Activated T-cell treated with anti-CD3 and anti-CD28 coated beads, Interleukin-2, amount 50 U/mL, for 48 hours (primary cell): ENCODE results near the gene METTL3.

ENCODE experiments used
- DNase-seq, 2 experiments: peaks; one replicate each; pipeline ENCODE4 v3.0.0-alpha.2; 2020

Gene METTL3

GRCh38 chr14:21476523-21476924 is 34.6 kb downstream of the METTL3 start:
- peak; percentile 87 for DNase-seq

DNA sequence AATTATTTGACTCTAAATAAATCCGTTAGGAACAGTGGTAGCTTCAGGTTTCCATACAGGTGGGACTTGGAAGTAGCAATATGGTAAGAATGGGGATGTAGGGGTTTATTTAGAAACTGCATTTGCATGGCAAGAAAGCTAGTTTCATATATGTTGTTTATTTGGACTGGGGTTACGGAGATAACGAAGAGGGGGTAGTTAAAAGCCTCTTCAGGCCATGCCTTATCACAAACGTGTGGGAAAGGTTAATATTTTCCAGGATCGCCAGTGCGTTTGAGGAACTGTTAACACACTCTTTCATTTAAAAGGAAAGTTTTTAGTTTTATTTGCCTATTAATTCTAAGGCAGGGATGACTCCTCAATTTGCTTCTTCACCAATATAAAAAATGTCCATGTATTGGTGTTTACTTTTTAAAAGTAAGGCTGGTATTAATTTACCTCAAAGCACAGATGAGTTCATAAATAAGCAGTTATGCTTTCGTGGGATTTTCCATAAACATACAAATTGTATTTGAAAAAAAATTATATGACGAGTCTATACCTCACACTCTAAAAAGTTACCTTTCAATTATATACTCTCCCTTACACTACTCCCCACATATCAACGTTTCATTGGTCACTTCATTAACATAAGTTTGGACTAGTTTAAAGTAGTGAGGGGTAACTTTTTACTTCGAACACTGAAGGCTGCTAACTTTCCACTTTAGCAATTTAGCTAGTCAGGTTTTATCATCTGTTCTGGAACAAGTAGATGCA is 35.2 kb downstream of the METTL3 start:
- DNase-seq = no peak

DNA sequence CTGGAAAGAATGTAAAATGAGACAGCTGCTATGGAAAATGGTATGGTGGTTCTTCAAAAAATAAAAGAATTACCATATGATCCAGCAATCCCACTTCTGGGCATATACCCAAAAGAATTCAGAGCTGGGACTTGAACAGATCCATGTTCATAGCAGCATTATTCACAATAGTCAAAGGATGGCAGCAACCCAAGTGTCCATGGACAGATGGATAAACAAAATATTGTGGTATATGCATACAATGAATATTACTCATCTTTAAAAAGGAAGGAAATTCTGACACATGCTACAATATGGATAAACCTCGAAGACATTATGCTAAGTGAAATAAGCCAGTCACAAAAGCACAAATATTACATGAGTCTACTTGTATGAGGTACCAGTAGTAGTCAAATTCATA is 43.5 kb downstream of the METTL3 start:
- no peak for DNase-seq

GRCh38 chr14:21455912-21456667 is 55.0 kb downstream of the METTL3 start, which contains the start of gene CHD8:
Gene CHD8, minus strand, starts transcription at chr14:21456123. Its CDS starts 24,480 bp downstream, at chr14:21431643.
- DNase-seq = peak; percentile 99

DNA sequence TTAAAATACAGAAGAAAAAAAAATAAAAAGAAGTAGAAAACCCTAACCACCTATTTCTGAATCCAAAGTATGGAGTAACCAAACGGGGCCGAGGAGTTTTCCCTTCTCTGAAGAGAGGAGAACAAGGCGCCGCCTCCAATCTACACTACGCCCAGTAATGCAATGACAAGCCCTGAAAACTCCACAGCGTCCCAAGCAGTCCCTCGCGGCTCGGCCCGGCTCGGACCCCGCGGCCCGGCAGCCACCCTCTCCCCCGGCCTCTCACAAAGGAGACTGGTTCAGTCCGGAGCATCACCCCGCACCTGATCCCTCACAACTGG is 55.6 kb downstream of the METTL3 start:
- no peak for DNase-seq

DNA sequence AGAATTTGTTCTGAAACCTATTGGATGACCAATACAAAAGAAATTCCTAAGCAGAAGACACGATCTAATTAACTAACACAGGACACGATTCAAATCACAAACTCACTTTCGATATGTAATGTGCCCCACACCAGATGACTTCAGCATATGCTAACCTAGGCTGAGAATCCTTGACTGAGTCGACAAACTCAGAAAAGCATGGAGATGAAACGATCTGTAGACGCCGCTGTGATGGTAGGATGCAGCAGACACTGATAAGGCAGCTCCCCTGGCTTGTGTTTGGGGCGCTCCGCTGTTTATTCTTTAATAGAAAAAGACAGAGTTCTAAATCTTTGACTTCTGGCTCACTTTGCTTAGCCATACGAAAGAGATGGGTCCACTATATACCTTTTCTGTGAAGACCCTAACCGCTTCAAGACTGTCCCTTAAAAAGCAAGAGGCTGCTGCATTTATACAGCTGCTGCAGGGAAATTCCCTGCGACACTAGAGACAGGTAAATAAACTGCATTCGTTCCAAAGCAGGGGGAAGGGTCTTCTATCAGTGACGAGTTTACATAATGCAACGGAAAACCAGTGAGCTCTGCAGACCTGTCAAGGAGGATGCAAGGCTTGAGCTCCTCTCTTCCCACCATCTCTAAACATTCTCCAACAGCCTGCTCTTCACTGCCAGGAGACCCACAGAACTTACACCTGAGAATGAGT is 56.1 kb downstream of the METTL3 start:
- DNase-seq = no peak

- DNase-seq = no peak
Measured at GRCh38 chr14:21449899-21450216, 61.3 kb downstream of the METTL3 start.
